Osteocyte (in vitro differentiated cells): ENCODE results near the gene GRIP2. TPM values are rescaled to one million over a fixed set of nuclear protein-coding genes. Genes with fewer than 3 reads are reported as not detected.

Source experiments
- DNase-seq: peaks from one replicate; pipeline ENCODE4 v3.0.0; 2021; ENCODE audit warnings: mixed read lengths; ENCODE audit not compliant: unreplicated experiment; ENCODE audit errors: extremely low spot score
- H3K27ac Mint-ChIP-seq: one replicate; pipeline ENCODE4 v1.8.0; 2021; ENCODE audit warnings: mild to moderate bottlenecking, mixed read lengths; ENCODE audit not compliant: unreplicated experiment
- H3K27me3 Mint-ChIP-seq: one replicate; pipeline ENCODE4 v1.8.0; 2021; ENCODE audit warnings: mixed read lengths; ENCODE audit not compliant: unreplicated experiment
- H3K36me3 Mint-ChIP-seq: one replicate; pipeline ENCODE4 v1.8.0; 2021; ENCODE audit warnings: mixed read lengths; ENCODE audit not compliant: unreplicated experiment
- H3K4me1 Mint-ChIP-seq: one replicate; pipeline ENCODE4 v1.8.0; 2021; ENCODE audit warnings: mixed read lengths; ENCODE audit not compliant: unreplicated experiment
- H3K4me3 Mint-ChIP-seq: one replicate; pipeline ENCODE4 v1.8.0; 2021; ENCODE audit warnings: mild to moderate bottlenecking, moderate library complexity, mixed read lengths; ENCODE audit not compliant: unreplicated experiment
- H3K9me3 Mint-ChIP-seq: one replicate; pipeline ENCODE4 v1.8.0; 2021; ENCODE audit warnings: mixed read lengths; ENCODE audit not compliant: unreplicated experiment
- total RNA-seq: library from RNA; stranded (reverse); gene quantifications from 2 replicates; pipeline ENCODE4 v1.2.1, GENCODE V29; 2021
- TF ChIP-seq, protein P1 (sequence below): fragments of 200-600 bp; sonication (generic); IDR thresholded peaks from 2 replicates; pipeline ENCODE4 v1.5.0; 2021; ENCODE audit warnings: antibody characterized with exemption, mild to moderate bottlenecking, moderate library complexity

Gene GRIP2
- total RNA-seq, 1 donor from 2014 or later, result 0.35 TPM

GRCh38 chr3:14568269-14568668, 28.1 kb upstream of the GRIP2 start:
- Mint-ChIP-seq H3K36me3 (no peaks in the 10 kb centered on the region), H3K4me1 (no peaks in the 10 kb centered on the region), H3K4me3 (no peak overlapping the region), H3K27ac (no peak overlapping the region), H3K9me3 (no peaks in the 10 kb centered on the region), H3K27me3 (peaks cover 45% of the 10 kb centered on the region)
- TF ChIP-seq, protein P1, sequence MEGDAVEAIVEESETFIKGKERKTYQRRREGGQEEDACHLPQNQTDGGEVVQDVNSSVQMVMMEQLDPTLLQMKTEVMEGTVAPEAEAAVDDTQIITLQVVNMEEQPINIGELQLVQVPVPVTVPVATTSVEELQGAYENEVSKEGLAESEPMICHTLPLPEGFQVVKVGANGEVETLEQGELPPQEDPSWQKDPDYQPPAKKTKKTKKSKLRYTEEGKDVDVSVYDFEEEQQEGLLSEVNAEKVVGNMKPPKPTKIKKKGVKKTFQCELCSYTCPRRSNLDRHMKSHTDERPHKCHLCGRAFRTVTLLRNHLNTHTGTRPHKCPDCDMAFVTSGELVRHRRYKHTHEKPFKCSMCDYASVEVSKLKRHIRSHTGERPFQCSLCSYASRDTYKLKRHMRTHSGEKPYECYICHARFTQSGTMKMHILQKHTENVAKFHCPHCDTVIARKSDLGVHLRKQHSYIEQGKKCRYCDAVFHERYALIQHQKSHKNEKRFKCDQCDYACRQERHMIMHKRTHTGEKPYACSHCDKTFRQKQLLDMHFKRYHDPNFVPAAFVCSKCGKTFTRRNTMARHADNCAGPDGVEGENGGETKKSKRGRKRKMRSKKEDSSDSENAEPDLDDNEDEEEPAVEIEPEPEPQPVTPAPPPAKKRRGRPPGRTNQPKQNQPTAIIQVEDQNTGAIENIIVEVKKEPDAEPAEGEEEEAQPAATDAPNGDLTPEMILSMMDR, result no peak
- no peak for DNase-seq

DNA sequence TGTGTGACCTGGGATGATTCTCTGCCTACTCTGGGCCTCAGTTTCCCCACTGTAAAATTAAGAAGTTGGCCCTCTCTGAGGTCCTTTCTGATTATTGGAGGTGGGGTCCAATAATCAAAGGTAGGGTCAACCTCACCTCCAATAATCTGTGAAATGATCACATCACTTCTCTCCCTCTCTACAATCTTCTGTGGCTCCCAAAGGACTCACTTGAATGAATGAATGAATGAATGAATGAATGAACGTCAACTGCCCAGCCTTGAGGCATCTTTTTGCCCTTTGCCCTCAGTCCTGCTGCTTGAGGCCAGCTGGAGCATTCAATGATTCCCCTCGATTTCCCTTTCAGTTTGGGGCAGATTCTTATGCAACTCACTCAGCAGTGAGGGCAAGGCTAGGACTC, 26.7 kb upstream of the GRIP2 start:
- TF ChIP-seq, protein P1, result no peak
- H3K9me3 Mint-ChIP-seq, result no peaks in the 10 kb centered on the region
- no peak overlapping the region for H3K4me3 Mint-ChIP-seq
- H3K27ac Mint-ChIP-seq, result no peak overlapping the region
- no peaks in the 10 kb centered on the region for H3K36me3 Mint-ChIP-seq
- no peaks in the 10 kb centered on the region for H3K4me1 Mint-ChIP-seq
- no peak for DNase-seq
- peaks cover 58% of the 10 kb centered on the region for H3K27me3 Mint-ChIP-seq

DNA sequence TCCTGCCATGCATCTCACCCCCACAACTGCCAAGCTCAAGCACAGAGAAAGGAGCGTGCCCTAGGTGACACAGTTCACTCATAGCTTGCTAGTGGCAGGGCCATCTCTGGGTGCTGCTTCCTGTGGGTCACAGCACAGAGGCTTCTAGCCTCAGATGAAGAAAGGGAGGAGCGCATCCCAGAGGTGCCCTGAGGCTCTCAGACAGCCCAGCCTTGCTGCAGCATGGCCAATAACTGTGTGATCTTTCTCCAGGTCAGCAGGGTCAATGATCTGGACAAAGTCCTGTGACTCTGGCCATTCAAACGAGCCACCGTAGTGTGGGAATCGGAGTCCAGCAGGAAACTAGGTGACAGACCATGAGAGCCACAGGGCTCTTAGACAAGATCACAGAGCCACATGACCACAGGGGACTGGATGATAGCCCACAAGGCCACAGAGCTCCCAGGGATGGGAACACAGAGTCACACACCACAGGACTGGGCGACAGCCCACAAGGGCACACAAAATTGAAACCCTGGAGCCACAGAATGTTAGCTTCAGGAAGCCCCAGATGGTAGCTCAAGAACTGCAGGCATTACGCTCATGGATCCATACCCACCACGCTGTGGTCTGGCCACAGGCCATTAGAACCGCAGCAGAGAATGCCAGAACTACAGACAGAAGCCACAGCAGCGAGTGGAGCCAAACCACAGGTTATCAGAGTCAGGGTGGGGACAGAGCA, 25.9 kb upstream of the GRIP2 start:
- H3K9me3 Mint-ChIP-seq, result no peaks in the 10 kb centered on the region
- H3K4me1 Mint-ChIP-seq, result no peaks in the 10 kb centered on the region
- no peak overlapping the region for H3K4me3 Mint-ChIP-seq
- H3K27me3 Mint-ChIP-seq, result peaks cover 55% of the 10 kb centered on the region
- no peak for DNase-seq
- TF ChIP-seq, protein P1, result no peak
- no peaks in the 10 kb centered on the region for H3K36me3 Mint-ChIP-seq
- no peak overlapping the region for H3K27ac Mint-ChIP-seq

GRCh38 chr3:14564741-14565140, 24.6 kb upstream of the GRIP2 start:
- Mint-ChIP-seq H3K27me3 (peaks cover 48% of the 10 kb centered on the region), H3K9me3 (no peaks in the 10 kb centered on the region), H3K27ac (no peak overlapping the region), H3K36me3 (no peaks in the 10 kb centered on the region), H3K4me3 (no peak overlapping the region), H3K4me1 (peaks cover 3% of the 10 kb centered on the region)
- no peak for DNase-seq
- TF ChIP-seq, protein P1, result no peak

- TF ChIP-seq, protein P1, result no peak
- no peaks in the 10 kb centered on the region for H3K9me3 Mint-ChIP-seq
- H3K4me3 Mint-ChIP-seq, result no peak overlapping the region
- DNase-seq, result no peak
- H3K4me1 Mint-ChIP-seq, result peaks cover 3% of the 10 kb centered on the region
- H3K36me3 Mint-ChIP-seq, result no peaks in the 10 kb centered on the region
- H3K27me3 Mint-ChIP-seq, result peaks cover 43% of the 10 kb centered on the region
- H3K27ac Mint-ChIP-seq, result no peak overlapping the region
These were observed 23.9 kb upstream of the GRIP2 start for GRCh38 chr3:14563946-14564539.
